ENCODE data around the gene CENPX. TPM values are rescaled to one million over a fixed set of nuclear protein-coding genes. Genes with fewer than 3 reads are reported as not detected.

The CENPX gene
- total RNA-seq, 1 experiment from 2014 or later = 187 TPM

DNA sequence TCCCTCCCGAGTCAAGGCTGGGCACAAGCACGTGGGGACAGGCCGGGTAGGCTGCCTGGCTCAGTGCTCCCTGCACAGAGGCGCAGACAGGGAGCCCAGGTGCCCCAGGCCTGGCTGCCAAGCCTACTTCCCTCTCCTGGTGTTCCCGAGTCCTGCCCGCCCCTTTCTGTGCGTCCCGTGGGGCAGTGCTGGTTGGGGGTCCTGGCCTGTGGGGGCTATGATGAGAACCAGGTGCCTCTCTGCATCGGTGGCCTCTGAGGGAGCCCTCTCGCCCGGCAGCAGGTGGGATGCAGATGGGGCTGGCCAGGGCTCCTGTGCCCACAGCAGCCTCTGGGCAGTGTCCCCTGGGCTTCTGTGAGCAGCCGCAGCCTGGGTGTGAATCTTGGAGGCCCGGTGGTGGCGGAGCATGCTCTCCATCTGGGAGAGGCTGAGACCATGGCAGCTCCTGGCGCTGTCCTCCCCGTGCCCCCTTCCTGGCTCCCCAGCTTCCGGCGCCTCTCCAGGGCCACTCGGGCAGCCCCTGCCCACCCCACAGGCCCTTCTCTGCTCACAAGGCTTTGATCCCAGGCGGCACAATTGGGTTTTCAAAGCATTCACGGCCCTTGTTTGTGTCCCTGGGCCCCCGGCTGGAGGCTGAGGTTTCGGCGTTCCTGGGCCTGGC lies 7.2 kb downstream of the CENPX start:
- TF ChIP-seq SIN3A (IDR thresholded peaks at IDR 0.05; ENCODE audit: borderline replicate concordance, insufficient read depth, low read depth, low read length) = no peak
- TF ChIP-seq, protein P1, sequence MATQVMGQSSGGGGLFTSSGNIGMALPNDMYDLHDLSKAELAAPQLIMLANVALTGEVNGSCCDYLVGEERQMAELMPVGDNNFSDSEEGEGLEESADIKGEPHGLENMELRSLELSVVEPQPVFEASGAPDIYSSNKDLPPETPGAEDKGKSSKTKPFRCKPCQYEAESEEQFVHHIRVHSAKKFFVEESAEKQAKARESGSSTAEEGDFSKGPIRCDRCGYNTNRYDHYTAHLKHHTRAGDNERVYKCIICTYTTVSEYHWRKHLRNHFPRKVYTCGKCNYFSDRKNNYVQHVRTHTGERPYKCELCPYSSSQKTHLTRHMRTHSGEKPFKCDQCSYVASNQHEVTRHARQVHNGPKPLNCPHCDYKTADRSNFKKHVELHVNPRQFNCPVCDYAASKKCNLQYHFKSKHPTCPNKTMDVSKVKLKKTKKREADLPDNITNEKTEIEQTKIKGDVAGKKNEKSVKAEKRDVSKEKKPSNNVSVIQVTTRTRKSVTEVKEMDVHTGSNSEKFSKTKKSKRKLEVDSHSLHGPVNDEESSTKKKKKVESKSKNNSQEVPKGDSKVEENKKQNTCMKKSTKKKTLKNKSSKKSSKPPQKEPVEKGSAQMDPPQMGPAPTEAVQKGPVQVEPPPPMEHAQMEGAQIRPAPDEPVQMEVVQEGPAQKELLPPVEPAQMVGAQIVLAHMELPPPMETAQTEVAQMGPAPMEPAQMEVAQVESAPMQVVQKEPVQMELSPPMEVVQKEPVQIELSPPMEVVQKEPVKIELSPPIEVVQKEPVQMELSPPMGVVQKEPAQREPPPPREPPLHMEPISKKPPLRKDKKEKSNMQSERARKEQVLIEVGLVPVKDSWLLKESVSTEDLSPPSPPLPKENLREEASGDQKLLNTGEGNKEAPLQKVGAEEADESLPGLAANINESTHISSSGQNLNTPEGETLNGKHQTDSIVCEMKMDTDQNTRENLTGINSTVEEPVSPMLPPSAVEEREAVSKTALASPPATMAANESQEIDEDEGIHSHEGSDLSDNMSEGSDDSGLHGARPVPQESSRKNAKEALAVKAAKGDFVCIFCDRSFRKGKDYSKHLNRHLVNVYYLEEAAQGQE (IDR thresholded peaks at IDR 0.05; ENCODE audit: insufficient read depth in 1 of 2, low read depth in 2 of 2, low read length in 1 of 2) = no peak
- TF ChIP-seq TCF7L2 (IDR thresholded peaks at IDR 0.05; ENCODE audit: low read depth, low read length) = no peak
- TF ChIP-seq, protein P2, sequence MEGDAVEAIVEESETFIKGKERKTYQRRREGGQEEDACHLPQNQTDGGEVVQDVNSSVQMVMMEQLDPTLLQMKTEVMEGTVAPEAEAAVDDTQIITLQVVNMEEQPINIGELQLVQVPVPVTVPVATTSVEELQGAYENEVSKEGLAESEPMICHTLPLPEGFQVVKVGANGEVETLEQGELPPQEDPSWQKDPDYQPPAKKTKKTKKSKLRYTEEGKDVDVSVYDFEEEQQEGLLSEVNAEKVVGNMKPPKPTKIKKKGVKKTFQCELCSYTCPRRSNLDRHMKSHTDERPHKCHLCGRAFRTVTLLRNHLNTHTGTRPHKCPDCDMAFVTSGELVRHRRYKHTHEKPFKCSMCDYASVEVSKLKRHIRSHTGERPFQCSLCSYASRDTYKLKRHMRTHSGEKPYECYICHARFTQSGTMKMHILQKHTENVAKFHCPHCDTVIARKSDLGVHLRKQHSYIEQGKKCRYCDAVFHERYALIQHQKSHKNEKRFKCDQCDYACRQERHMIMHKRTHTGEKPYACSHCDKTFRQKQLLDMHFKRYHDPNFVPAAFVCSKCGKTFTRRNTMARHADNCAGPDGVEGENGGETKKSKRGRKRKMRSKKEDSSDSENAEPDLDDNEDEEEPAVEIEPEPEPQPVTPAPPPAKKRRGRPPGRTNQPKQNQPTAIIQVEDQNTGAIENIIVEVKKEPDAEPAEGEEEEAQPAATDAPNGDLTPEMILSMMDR (IDR thresholded peaks at IDR 0.05) = no peak
- TF ChIP-seq POLR2AphosphoS5 (IDR thresholded peaks at IDR 0.05; ENCODE audit: low read depth, low read length) = no peak
- DNase-seq (ENCODE audit: low read depth, low spot score) (no peak), ATAC-seq (no peak)
- ChIA-PET POLR2A (no interaction called here), CTCF (interaction anchor here (0.6 kb wide), 1 partner anchor 65 kb away, joined by 6 read pairs; no protein-coding TSS in a partner anchor)
- H3K27ac ChIP-seq (ENCODE audit: low read length) = no peak overlapping the region
- no peaks in the 10 kb centered on the region for H3K27me3 ChIP-seq (ENCODE audit: control insufficient read depth, insufficient read depth, low read length)
- BruUV-seq (replicated peaks) = no TSS peak
- in situ Hi-C loops (cut with HindIII; ENCODE audit: low pct_unique_long_range_greater_than_20kb, low sequenced_read_pairs) = no loop called here
- peaks cover 27% of the 10 kb centered on the region for H3K4me1 ChIP-seq (ENCODE audit: control insufficient read depth, insufficient read depth, low read length)
- H3K4me3 ChIP-seq (ENCODE audit: low read depth in 2 of 2, low read length in 2 of 2) = no peak overlapping the region
- no peaks in the 10 kb centered on the region for H3K36me3 ChIP-seq (ENCODE audit: control insufficient read depth, insufficient read depth, low read length)
- no peaks in the 10 kb centered on the region for H3K9me3 ChIP-seq (ENCODE audit: control insufficient read depth, insufficient read depth, low read depth, low read length)
- intact Hi-C loops (cut with micrococcal nuclease; ENCODE audit: unreplicated experiment) = no loop called here

DNA sequence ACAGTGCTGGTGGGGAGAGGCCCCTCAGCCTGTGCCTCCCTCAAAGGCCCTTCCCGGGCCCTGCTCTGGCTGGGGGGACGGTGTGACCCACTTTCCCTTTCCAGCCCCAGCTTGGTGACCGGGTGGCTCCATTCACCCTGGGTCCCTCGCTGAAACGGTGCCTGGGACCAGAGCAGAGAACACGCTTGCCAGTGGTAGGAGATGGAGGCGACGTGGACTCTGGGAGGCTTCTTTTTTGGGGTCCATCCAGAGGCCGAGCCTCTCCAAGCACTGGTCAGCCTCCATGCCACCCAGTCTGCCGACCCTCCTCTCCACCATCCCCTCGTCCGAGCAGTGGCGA lies 7.7 kb downstream of the CENPX start:
- Histone ChIP-seq H3K4me1 (ENCODE audit: control insufficient read depth, insufficient read depth, low read length) (peaks cover 22% of the 10 kb centered on the region), H3K36me3 (ENCODE audit: control insufficient read depth, insufficient read depth, low read length) (no peaks in the 10 kb centered on the region), H3K27me3 (ENCODE audit: control insufficient read depth, insufficient read depth, low read length) (no peaks in the 10 kb centered on the region), H3K4me3 (ENCODE audit: low read depth in 2 of 2, low read length in 2 of 2) (no peak overlapping the region), H3K9me3 (ENCODE audit: control insufficient read depth, insufficient read depth, low read depth, low read length) (no peaks in the 10 kb centered on the region), H3K27ac (ENCODE audit: low read length) (no peak overlapping the region)
- no TSS peak for BruUV-seq (replicated peaks)
- intact Hi-C loops (cut with micrococcal nuclease; ENCODE audit: unreplicated experiment) = no loop called here
- ChIA-PET CTCF (no interaction called here), POLR2A (no interaction called here)
- in situ Hi-C loops (cut with HindIII; ENCODE audit: low pct_unique_long_range_greater_than_20kb, low sequenced_read_pairs) = no loop called here
- no peak for DNase-seq (ENCODE audit: low read depth, low spot score)
- ATAC-seq = no peak
- TF ChIP-seq, protein P2 (IDR thresholded peaks at IDR 0.05) = no peak
- TF ChIP-seq TCF7L2 (IDR thresholded peaks at IDR 0.05; ENCODE audit: low read depth, low read length) (no peak), POLR2AphosphoS5 (IDR thresholded peaks at IDR 0.05; ENCODE audit: low read depth, low read length) (no peak), SIN3A (IDR thresholded peaks at IDR 0.05; ENCODE audit: borderline replicate concordance, insufficient read depth, low read depth, low read length) (no peak)
- TF ChIP-seq, protein P1 (IDR thresholded peaks at IDR 0.05; ENCODE audit: insufficient read depth in 1 of 2, low read depth in 2 of 2, low read length in 1 of 2) = no peak
